ENCODE data around the gene MIA3.
"Not testable (repeated sequence)": the region's sequence is repeated elsewhere in the genome, so short reads cannot be mapped to it uniquely, and the experiment has no call there.

MIA3 gene

DNA sequence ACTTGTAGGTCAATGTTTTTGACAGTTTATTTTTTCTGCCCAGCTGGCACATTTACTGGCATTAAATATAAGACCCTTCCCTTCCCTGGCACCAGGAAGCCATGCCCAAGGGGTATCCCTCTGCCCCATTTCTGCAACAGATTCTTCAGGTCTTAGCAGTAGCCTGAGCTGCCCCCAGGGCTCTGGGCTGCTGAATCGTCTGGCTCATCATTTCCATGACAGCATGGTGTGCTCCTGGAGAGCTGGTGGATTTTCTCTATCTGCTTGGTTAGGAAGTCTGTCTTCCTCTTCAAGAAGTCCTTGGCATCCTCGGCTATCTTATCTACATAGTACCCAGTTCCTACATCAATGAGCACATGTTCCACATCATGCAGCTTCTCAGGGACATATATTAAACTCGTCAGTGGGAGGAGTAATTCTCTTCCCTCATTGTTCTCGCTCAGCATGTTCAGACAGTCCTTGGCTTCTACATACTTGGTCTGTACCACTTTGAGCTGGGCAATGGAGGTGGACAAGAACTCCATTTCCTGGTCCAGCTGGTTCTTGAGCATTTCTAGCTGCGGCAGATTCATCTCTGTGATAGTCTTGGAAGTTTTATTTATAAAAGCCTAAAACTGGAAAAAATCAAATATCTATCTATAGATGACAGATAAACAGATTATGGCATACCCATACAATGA is 23.5 kb downstream of the MIA3 start:
- Mint-ChIP-seq H3K4me3 (no peak overlapping the region), H3K27me3 (no peaks in the 10 kb centered on the region), H3K36me3 (peaks cover 18% of the 10 kb centered on the region), H3K4me1 (peaks cover 15% of the 10 kb centered on the region), H3K27ac (no peak overlapping the region), H3K9me3 (no peaks in the 10 kb centered on the region)
- ATAC-seq, result no peak

- H3K27me3 Mint-ChIP-seq, result no peaks in the 10 kb centered on the region
Observed at GRCh38 chr1:222642468-222642867, 24.6 kb downstream of the MIA3 start.

GRCh38 chr1:222643606-222643937 is 25.7 kb downstream of the MIA3 start:
- H3K4me3 Mint-ChIP-seq, result peak overlapping the region; percentile 79
- no peaks in the 10 kb centered on the region for H3K27me3 Mint-ChIP-seq
- no peak for ATAC-seq
- H3K27ac Mint-ChIP-seq, result peak overlapping the region; percentile 92
- peaks cover 9% of the 10 kb centered on the region for H3K36me3 Mint-ChIP-seq
- H3K9me3 Mint-ChIP-seq, result no peaks in the 10 kb centered on the region
- H3K4me1 Mint-ChIP-seq, result peaks cover 15% of the 10 kb centered on the region

More at GRCh38 chr1:222642468-222642867, 24.6 kb downstream of the MIA3 start:
- H3K36me3 Mint-ChIP-seq, result peaks cover 11% of the 10 kb centered on the region
- ATAC-seq, result no peak
- peak overlapping the region; percentile 22 for H3K27ac Mint-ChIP-seq
- H3K9me3 Mint-ChIP-seq, result no peaks in the 10 kb centered on the region
- H3K4me3 Mint-ChIP-seq, result no peak overlapping the region
- peaks cover 15% of the 10 kb centered on the region for H3K4me1 Mint-ChIP-seq

- Mint-ChIP-seq H3K4me3 (peak overlapping the region; percentile 79), H3K27me3 (no peaks in the 10 kb centered on the region), H3K36me3 (peaks cover 9% of the 10 kb centered on the region), H3K27ac (peak overlapping the region; percentile 92), H3K9me3 (no peaks in the 10 kb centered on the region), H3K4me1 (peaks cover 15% of the 10 kb centered on the region)
- ATAC-seq, result peak; percentile 99
Observed at GRCh38 chr1:222643938-222644635, 26.2 kb downstream of the MIA3 start.

DNA sequence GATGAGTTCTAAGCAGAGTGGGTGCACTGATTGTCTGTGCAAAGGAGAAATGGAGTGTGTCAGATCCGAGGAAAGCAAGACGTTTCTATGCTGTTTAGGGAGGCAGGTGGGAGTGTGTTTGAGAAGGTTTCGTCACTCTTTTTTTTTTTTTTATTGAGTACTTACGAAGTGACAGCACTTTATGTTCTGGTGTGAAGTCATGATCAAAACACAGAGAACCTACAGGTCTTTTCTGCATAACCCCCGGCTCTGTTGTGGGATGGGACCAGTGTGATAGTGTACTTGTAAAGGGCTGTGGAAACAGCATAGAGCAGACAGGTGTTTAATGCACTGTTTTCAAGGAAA is 26.7 kb downstream of the MIA3 start:
- peak overlapping the region; percentile 92 for H3K27ac Mint-ChIP-seq
- peaks cover 15% of the 10 kb centered on the region for H3K4me1 Mint-ChIP-seq
- H3K9me3 Mint-ChIP-seq, result no peaks in the 10 kb centered on the region
- H3K4me3 Mint-ChIP-seq, result peak overlapping the region; percentile 79
- ATAC-seq, result no peak
- no peaks in the 10 kb centered on the region for H3K27me3 Mint-ChIP-seq
- peaks cover 6% of the 10 kb centered on the region for H3K36me3 Mint-ChIP-seq

DNA sequence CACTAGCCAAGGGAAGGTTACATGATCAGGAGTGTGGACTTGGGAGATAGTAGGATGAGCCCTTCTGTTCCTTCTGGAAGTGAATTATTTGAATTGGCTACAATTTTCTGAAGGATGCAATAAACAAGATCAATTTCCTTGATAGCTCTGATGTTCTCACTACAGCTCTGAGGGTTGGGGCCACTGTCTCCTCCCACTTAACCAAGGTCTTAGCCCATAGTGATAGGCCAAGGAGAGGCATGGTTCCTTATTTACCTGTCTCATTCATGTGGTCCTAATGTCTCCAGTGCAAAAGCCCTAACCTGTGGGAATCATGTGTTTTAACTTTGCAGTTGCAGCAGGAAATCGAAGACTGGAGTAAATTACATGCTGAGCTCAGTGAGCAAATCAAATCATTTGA is 34.8 kb downstream of the MIA3 start:
- H3K36me3 Mint-ChIP-seq, result peaks cover 57% of the 10 kb centered on the region
- no peak for ATAC-seq
- peaks cover 41% of the 10 kb centered on the region for H3K4me1 Mint-ChIP-seq

DNA sequence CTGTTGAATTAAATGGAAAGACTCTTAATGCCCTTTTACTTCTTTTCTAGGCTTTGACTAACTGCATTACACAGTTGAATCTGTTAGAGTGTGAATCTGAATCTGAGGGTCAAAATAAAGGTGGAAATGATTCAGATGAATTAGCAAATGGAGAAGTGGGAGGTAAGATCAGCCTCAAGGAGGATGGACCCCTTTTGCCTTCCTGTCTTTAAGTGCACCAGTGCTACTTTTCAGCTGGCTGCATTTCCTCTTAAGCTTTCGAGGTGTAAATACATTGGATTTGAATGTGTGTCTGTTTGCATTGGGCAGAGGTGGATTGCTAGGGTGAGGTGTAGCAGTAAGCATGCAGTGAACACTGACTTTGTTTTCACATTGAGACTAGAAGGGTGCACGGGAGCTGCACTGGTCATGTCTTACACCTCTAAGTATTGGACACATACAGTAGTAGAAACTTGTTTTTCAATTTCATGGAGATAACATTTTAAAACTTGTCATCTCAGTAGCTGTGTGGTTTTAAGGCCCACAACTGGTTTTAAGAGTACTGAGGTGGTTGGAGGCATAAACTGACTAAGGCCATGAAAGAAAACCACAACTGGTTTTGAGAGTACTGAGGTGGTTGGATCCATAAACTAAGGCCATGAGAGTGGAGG is 35.4 kb downstream of the MIA3 start:
- Mint-ChIP-seq H3K9me3 (no peaks in the 10 kb centered on the region), H3K4me1 (peaks cover 43% of the 10 kb centered on the region), H3K36me3 (peaks cover 61% of the 10 kb centered on the region), H3K27ac (peak overlapping the region; percentile 76), H3K27me3 (no peaks in the 10 kb centered on the region), H3K4me3 (no peak overlapping the region)
- ATAC-seq, result peak; percentile 78

More for the DNA sequence above, 34.8 kb downstream of the MIA3 start:
- Mint-ChIP-seq H3K9me3 (no peaks in the 10 kb centered on the region), H3K27ac (peak overlapping the region; percentile 76), H3K4me3 (no peak overlapping the region), H3K27me3 (no peaks in the 10 kb centered on the region)

GRCh38 chr1:222654849-222655248 is 37.0 kb downstream of the MIA3 start:
- no peaks in the 10 kb centered on the region for H3K9me3 Mint-ChIP-seq
- H3K4me1 Mint-ChIP-seq, result peaks cover 47% of the 10 kb centered on the region
- H3K4me3 Mint-ChIP-seq, result peak overlapping the region; percentile 27
- H3K27me3 Mint-ChIP-seq, result no peaks in the 10 kb centered on the region
- peak overlapping the region; percentile 76 for H3K27ac Mint-ChIP-seq
- peak; percentile 98 for ATAC-seq
- peaks cover 67% of the 10 kb centered on the region for H3K36me3 Mint-ChIP-seq

GRCh38 chr1:222656391-222657155 is 38.7 kb downstream of the MIA3 start:
- Mint-ChIP-seq H3K4me3 (no peak overlapping the region), H3K36me3 (peaks cover 75% of the 10 kb centered on the region), H3K27me3 (no peaks in the 10 kb centered on the region), H3K4me1 (peaks cover 47% of the 10 kb centered on the region), H3K27ac (peak overlapping the region; percentile 46), H3K9me3 (no peaks in the 10 kb centered on the region)
- no peak for ATAC-seq

GRCh38 chr1:222657899-222658298 is 40.0 kb downstream of the MIA3 start:
- Mint-ChIP-seq H3K4me1 (peaks cover 43% of the 10 kb centered on the region), H3K27me3 (no peaks in the 10 kb centered on the region), H3K9me3 (no peaks in the 10 kb centered on the region)

DNA sequence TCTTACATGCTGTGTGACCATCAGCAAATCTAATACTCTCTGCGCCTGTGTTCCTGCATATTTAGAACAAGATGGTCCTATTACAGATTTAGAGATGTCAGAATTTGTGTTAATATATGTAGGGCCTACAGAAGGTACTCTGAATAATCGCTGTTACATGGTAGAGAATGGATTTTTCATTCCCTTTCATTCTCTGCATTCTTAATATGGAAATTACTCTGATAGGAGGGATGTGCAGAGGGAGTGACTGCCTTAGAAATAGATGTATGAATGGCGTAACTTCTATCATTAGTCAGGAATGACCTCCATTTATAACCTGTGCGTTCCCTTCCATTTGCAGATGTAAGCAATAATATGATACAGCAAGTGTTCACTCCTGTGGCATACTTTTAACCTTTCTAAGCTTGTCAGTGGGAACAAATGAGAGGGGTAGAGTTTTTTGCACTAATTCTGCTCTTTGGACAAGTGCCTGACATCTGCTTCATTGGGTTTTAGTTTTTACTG is 45.6 kb downstream of the MIA3 start:
- Mint-ChIP-seq H3K36me3 (peaks cover 49% of the 10 kb centered on the region), H3K27ac (no peak overlapping the region)
- ATAC-seq, result no peak

More at GRCh38 chr1:222657899-222658298, 40.0 kb downstream of the MIA3 start:
- ATAC-seq, result no peak
- Mint-ChIP-seq H3K27ac (peak overlapping the region; percentile 46), H3K4me3 (no peak overlapping the region), H3K36me3 (peaks cover 70% of the 10 kb centered on the region)

GRCh38 chr1:222665964-222666363 is 48.1 kb downstream of the MIA3 start:
- no peak for ATAC-seq
- Mint-ChIP-seq H3K36me3 (peaks cover 31% of the 10 kb centered on the region), H3K27me3 (no peaks in the 10 kb centered on the region), H3K4me3 (no peak overlapping the region), H3K27ac (no peak overlapping the region), H3K4me1 (no peaks in the 10 kb centered on the region), H3K9me3 (no peaks in the 10 kb centered on the region)

More for the DNA sequence above, 45.6 kb downstream of the MIA3 start:
- Mint-ChIP-seq H3K4me3 (no peak overlapping the region), H3K9me3 (no peaks in the 10 kb centered on the region), H3K4me1 (peaks cover 2% of the 10 kb centered on the region), H3K27me3 (no peaks in the 10 kb centered on the region)

DNA sequence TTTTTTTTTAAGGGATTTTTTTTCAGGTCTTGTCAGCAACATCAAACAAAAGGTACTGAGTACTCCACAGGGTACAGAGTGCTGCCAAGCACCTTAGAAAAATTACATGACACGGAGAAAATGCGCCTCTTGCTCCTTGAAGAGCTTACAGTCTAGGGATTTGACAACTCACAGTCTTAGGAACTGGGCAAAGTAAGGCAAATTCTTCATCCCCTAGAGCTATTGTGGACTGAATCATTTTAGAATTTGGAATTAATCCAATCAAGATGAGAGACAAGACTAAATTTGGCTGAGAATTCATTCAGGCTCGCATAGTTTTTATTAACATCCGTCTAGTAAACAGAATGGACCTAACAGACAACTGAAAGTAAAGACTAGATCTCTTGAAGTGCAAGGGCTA is 50.3 kb downstream of the MIA3 start:
- not testable (repeated sequence) for ATAC-seq, H3K27ac Mint-ChIP-seq, H3K27me3 Mint-ChIP-seq, H3K4me3 Mint-ChIP-seq, H3K9me3 Mint-ChIP-seq, H3K4me1 Mint-ChIP-seq
- peaks cover 35% of the 10 kb centered on the region for H3K36me3 Mint-ChIP-seq

- not testable (repeated sequence) for ATAC-seq, H3K4me3 Mint-ChIP-seq, H3K27me3 Mint-ChIP-seq, H3K4me1 Mint-ChIP-seq, H3K9me3 Mint-ChIP-seq, H3K27ac Mint-ChIP-seq
- H3K36me3 Mint-ChIP-seq, result peaks cover 38% of the 10 kb centered on the region
Observed at GRCh38 chr1:222669107-222669506, 51.2 kb downstream of the MIA3 start.

DNA sequence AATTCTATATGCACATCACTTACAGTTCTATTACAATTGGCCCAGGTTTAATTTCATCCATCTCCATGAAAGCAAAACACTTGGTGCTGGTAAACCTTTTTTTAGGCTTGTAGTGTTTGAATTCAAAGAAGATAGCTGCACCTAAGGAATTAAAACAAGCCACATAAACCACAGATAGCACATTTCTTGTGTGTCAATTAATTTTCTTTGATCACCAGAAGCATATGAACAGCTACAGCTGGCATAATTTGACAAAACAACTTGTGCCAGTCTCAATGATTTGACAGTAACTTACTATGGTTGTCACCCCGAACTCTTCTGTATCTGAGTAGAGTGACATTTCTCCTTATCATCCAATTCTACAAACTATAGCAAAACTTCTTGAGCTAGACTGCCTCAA is 52.2 kb downstream of the MIA3 start:
- peak overlapping the region; percentile 37 for H3K27ac Mint-ChIP-seq
- no peaks in the 10 kb centered on the region for H3K4me1 Mint-ChIP-seq
- H3K27me3 Mint-ChIP-seq, result no peaks in the 10 kb centered on the region
- no peak for ATAC-seq
- H3K4me3 Mint-ChIP-seq, result no peak overlapping the region
- no peaks in the 10 kb centered on the region for H3K9me3 Mint-ChIP-seq
- H3K36me3 Mint-ChIP-seq, result peaks cover 37% of the 10 kb centered on the region
